SJSA1 (cell line): Measurements from ENCODE around the gene ARL6IP4. TPM values are rescaled to one million over a fixed set of nuclear protein-coding genes. Genes with fewer than 3 reads are reported as not detected.

Source experiments
- DNase-seq, 2 experiments: peaks; one replicate each; pipeline ENCODE4 v3.0.0-alpha.2; 2015 to 2020; ENCODE audit warnings: low spot score in 2 of 2, low read depth in 1 of 2
- H3K27ac ChIP-seq: fragments of 250-450 bp; sonication (Bioruptor Pico); 2 replicates; pipeline ENCODE4 v1.5.1; 2020; ENCODE audit warnings: mild to moderate bottlenecking, moderate library complexity
- H3K27me3 ChIP-seq: fragments of 250-450 bp; sonication (Bioruptor Pico); replicated peaks from 2 replicates; pipeline ENCODE4 v1.5.1; 2020; ENCODE audit warnings: mild to moderate bottlenecking, moderate library complexity
- H3K36me3 ChIP-seq: fragments of 250-450 bp; sonication (Bioruptor Pico); 2 replicates; pipeline ENCODE4 v1.5.1; 2020; ENCODE audit warnings: mild to moderate bottlenecking
- H3K4me1 ChIP-seq: fragments of 250-450 bp; sonication (Bioruptor Pico); replicated peaks from 2 replicates; pipeline ENCODE4 v1.6.1; 2021; ENCODE audit warnings: mild to moderate bottlenecking
- H3K4me3 ChIP-seq: fragments of 250-450 bp; sonication (Bioruptor Pico); 2 replicates; pipeline ENCODE4 v1.5.1; 2020; ENCODE audit warnings: mild to moderate bottlenecking
- H3K9me3 ChIP-seq: fragments of 250-450 bp; sonication (Bioruptor Pico); replicated peaks from 2 replicates; pipeline ENCODE4 v1.5.1; 2020; ENCODE audit warnings: mild to moderate bottlenecking
- total RNA-seq: library from RNA; depleted of rRNA; stranded (reverse); fragments of >200 nt; shearing (Covaris generic); gene quantifications from 2 replicates; pipeline ENCODE4 v1.2.3, GENCODE V29; 2014

Gene ARL6IP4
- total RNA-seq, 1 experiment from 2014 or later: 263 TPM

DNA sequence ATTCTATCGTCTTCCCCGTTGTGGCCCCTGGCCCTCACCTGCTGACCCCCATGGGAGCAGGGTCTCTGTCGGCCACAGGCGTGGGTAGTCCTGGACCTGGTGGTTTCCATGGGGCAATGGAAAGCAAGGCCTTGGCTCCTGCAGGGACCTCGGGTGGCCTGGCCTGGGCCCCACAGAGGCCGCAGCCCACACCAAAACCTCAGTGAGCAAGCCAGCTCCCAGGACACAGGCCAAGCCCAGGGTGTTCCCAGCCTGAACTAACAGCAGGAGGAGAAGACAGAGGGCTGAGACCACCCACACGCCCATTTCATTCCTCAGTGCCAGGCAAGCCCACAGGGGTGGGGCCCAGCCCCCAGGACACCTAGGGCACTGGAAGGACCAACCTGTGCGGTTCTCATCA is 31.1 kb upstream of the ARL6IP4 start:
- no peaks in the 10 kb centered on the region for H3K27me3 ChIP-seq
- H3K4me1 ChIP-seq: peaks cover 61% of the 10 kb centered on the region
- DNase-seq: no peak
- H3K27ac ChIP-seq: no peak overlapping the region
- no peak overlapping the region for H3K4me3 ChIP-seq
- peaks cover 20% of the 10 kb centered on the region for H3K36me3 ChIP-seq
- no peaks in the 10 kb centered on the region for H3K9me3 ChIP-seq

DNA sequence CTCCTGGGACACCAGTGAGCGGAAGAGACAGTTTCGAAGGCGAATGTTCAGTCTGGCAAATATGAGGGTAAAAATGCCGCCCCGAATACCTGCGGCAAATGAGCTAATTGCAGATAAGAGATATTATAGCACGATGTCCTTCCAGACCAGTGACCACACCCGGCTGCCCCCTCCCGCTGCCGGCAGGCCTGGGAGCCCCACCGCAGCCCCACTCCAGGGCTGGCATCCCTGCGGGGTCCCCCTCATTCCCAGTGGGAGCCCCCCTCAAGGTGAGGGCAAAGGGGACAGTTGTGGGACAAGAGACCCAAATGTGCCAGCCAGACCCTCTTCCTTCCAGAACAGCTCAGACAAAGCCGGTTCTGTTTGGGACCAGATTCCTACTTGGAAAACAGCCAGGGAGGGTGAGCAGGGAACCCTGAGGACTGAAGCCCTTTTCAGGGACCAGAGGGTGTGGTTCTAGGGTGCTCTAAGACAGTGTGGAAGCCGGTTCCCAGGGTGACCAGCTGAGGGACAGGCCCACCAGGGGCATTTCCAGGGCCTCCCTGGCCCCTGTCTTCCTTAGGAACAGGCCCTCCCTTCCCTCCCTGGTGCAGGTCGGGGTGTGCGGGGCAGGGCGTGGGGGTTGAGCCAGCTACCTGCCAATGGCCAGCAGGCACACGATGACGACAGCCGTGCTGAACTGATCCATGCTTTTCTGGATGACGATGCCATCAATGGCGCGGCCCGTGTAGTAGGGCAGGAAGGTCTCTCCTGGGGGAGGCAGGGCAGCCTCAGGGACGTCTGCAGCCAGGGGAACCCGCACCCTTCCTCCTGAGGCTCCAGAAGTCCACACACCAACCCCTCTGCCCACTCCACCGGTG is 30.4 kb upstream of the ARL6IP4 start:
- no peak overlapping the region for H3K27ac ChIP-seq
- no peak overlapping the region for H3K4me3 ChIP-seq
- DNase-seq: no peak
- H3K9me3 ChIP-seq: no peaks in the 10 kb centered on the region
- H3K36me3 ChIP-seq: peaks cover 20% of the 10 kb centered on the region
- no peaks in the 10 kb centered on the region for H3K27me3 ChIP-seq
- H3K4me1 ChIP-seq: peaks cover 61% of the 10 kb centered on the region

- Histone ChIP-seq H3K4me1 (peaks cover 56% of the 10 kb centered on the region), H3K27me3 (no peaks in the 10 kb centered on the region), H3K9me3 (no peaks in the 10 kb centered on the region), H3K4me3 (no peak overlapping the region), H3K36me3 (peaks cover 23% of the 10 kb centered on the region), H3K27ac (0 out of 2 replicates have a peak overlapping the region, but pooled peaks have one; percentile 35)
- peak in 1 of 2 experiments; percentile 64 for DNase-seq
These were observed 29.1 kb upstream of the ARL6IP4 start for GRCh38 chr12:122951406-122951805.

GRCh38 chr12:122951979-122952892 is 28.2 kb upstream of the ARL6IP4 start:
- no peaks in the 10 kb centered on the region for H3K9me3 ChIP-seq
- H3K4me1 ChIP-seq: peaks cover 55% of the 10 kb centered on the region
- H3K4me3 ChIP-seq: no peak overlapping the region
- 0 out of 2 replicates have a peak overlapping the region, but pooled peaks have one; percentile 11 for H3K27ac ChIP-seq
- DNase-seq: peak in 1 of 2 experiments; percentile 69
- H3K36me3 ChIP-seq: peaks cover 27% of the 10 kb centered on the region
- H3K27me3 ChIP-seq: no peaks in the 10 kb centered on the region

- Histone ChIP-seq H3K4me1 (peaks cover 47% of the 10 kb centered on the region), H3K36me3 (peaks cover 23% of the 10 kb centered on the region), H3K9me3 (no peaks in the 10 kb centered on the region), H3K27ac (no peak overlapping the region), H3K4me3 (no peak overlapping the region), H3K27me3 (no peaks in the 10 kb centered on the region)
- no peak for DNase-seq
These were observed 25.3 kb upstream of the ARL6IP4 start for GRCh38 chr12:122955156-122955555.

DNA sequence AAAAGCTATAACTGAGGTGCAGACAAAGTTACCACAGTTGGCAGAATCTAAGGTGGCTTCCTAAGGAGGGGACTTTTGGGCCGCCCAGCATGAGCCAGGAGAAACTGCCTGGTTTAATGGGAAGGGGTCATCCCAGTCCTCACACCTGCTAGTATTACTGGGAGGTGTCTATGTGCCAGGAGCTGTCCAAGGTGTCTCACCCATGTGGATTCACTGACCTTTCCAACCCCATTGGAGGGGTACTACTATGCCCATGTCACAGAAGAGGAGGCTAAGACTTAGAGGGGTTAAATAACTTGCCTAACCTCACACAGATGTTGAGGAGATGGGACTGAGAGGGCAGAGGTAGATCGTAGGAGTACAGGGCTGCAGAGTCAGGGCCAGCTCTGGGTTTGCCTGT is 24.4 kb upstream of the ARL6IP4 start:
- H3K4me3 ChIP-seq: no peak overlapping the region
- no peak for DNase-seq
- H3K27me3 ChIP-seq: no peaks in the 10 kb centered on the region
- H3K27ac ChIP-seq: no peak overlapping the region
- H3K4me1 ChIP-seq: peaks cover 47% of the 10 kb centered on the region
- no peaks in the 10 kb centered on the region for H3K9me3 ChIP-seq
- peaks cover 26% of the 10 kb centered on the region for H3K36me3 ChIP-seq

- Histone ChIP-seq H3K4me1 (peaks cover 36% of the 10 kb centered on the region), H3K9me3 (no peaks in the 10 kb centered on the region), H3K27me3 (no peaks in the 10 kb centered on the region), H3K36me3 (peaks cover 23% of the 10 kb centered on the region), H3K27ac (peak overlapping the region; percentile 86), H3K4me3 (no peak overlapping the region)
- DNase-seq: peak; percentile 75 to 92
These were observed 22.1 kb upstream of the ARL6IP4 start for GRCh38 chr12:122958198-122958888.

GRCh38 chr12:122959566-122960192 is 20.8 kb upstream of the ARL6IP4 start:
- Histone ChIP-seq H3K4me1 (peaks cover 33% of the 10 kb centered on the region), H3K4me3 (no peak overlapping the region), H3K9me3 (no peaks in the 10 kb centered on the region), H3K27ac (no peak overlapping the region), H3K36me3 (peaks cover 25% of the 10 kb centered on the region), H3K27me3 (no peaks in the 10 kb centered on the region)
- DNase-seq: no peak

DNA sequence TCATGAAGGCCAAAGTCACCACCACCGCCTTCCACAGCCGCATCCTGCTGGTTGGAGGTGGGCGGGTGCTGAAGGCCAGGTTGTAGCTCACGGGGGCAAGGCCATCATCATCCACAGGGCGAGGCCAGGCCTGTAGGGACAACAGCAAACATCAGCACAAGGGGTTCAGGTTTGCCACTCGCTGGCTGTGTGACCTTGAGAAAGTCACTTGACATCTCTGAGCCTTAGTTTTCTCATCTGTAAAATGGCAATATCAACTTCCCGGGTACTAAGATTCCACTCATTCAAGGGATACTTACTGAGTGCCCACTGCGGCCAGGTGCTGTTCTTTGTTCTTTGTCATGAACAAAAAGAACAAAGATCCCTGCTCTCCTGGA is 20.3 kb upstream of the ARL6IP4 start:
- Histone ChIP-seq H3K9me3 (no peaks in the 10 kb centered on the region), H3K27ac (no peak overlapping the region), H3K36me3 (peaks cover 25% of the 10 kb centered on the region), H3K27me3 (no peaks in the 10 kb centered on the region), H3K4me3 (no peak overlapping the region), H3K4me1 (peaks cover 30% of the 10 kb centered on the region)
- no peak for DNase-seq

- no peak for DNase-seq
- Histone ChIP-seq H3K4me1 (peaks cover 33% of the 10 kb centered on the region), H3K9me3 (no peaks in the 10 kb centered on the region), H3K4me3 (no peak overlapping the region), H3K27me3 (no peaks in the 10 kb centered on the region), H3K36me3 (peaks cover 22% of the 10 kb centered on the region), H3K27ac (no peak overlapping the region)
These were observed 18.8 kb upstream of the ARL6IP4 start for GRCh38 chr12:122961531-122962329.

- H3K36me3 ChIP-seq: peaks cover 16% of the 10 kb centered on the region
- H3K27ac ChIP-seq: no peak overlapping the region
- H3K27me3 ChIP-seq: no peaks in the 10 kb centered on the region
- H3K9me3 ChIP-seq: no peaks in the 10 kb centered on the region
- no peak for DNase-seq
- no peak overlapping the region for H3K4me3 ChIP-seq
- peaks cover 13% of the 10 kb centered on the region for H3K4me1 ChIP-seq
These were observed 16.6 kb upstream of the ARL6IP4 start for GRCh38 chr12:122963941-122964265.

- DNase-seq: no peak
- no peak overlapping the region for H3K4me3 ChIP-seq
- no peaks in the 10 kb centered on the region for H3K27me3 ChIP-seq
- H3K4me1 ChIP-seq: peaks cover 11% of the 10 kb centered on the region; the same call in 1 of the 2 replicates
- peaks cover 12% of the 10 kb centered on the region for H3K36me3 ChIP-seq
- H3K27ac ChIP-seq: no peak overlapping the region
- H3K9me3 ChIP-seq: no peaks in the 10 kb centered on the region
These were observed 15.8 kb upstream of the ARL6IP4 start for GRCh38 chr12:122964439-122965257.
